Parathyroid adenoma (tissue), 2 donors: ENCODE measurements around the gene SERPINA3.
"Not testable (repeated sequence)": the region's sequence is repeated elsewhere in the genome, so short reads cannot be mapped to it uniquely, and the experiment has no call there.

Experiments used
- H2AFZ ChIP-seq: fragments of 300-600 bp; sonication (generic); one replicate; pipeline ENCODE4 v1.7.0; 2017; ENCODE audit warnings: antibody characterized with exemption, mild to moderate bottlenecking
- H3K27ac ChIP-seq: fragments of 300-600 bp; sonication (generic); one replicate; pipeline ENCODE4 v1.7.0; 2017
- H3K27me3 ChIP-seq: fragments of 300-600 bp; sonication (generic); one replicate; pipeline ENCODE4 v1.7.0; 2017; ENCODE audit warnings: low read length; ENCODE audit not compliant: control insufficient read depth, insufficient read depth
- H3K36me3 ChIP-seq: fragments of 300-600 bp; sonication (generic); one replicate; pipeline ENCODE4 v1.7.0; 2017; ENCODE audit warnings: low read length; ENCODE audit not compliant: control insufficient read depth, insufficient read depth
- H3K4me1 ChIP-seq: fragments of 300-600 bp; sonication (generic); one replicate; pipeline ENCODE4 v1.7.0; 2017; ENCODE audit warnings: control low read depth
- H3K4me2 ChIP-seq: fragments of 300-600 bp; sonication (generic); one replicate; pipeline ENCODE4 v1.7.0; 2017; ENCODE audit warnings: low read length
- H3K4me3 ChIP-seq: fragments of 300-600 bp; sonication (generic); one replicate; pipeline ENCODE4 v1.7.0; 2017; ENCODE audit warnings: low read depth, low read length
- H3K79me2 ChIP-seq: fragments of 300-600 bp; sonication (generic); one replicate; pipeline ENCODE4 v1.7.0; 2017; ENCODE audit warnings: control low read depth
- H3K9ac ChIP-seq: fragments of 300-600 bp; sonication (generic); one replicate; pipeline ENCODE4 v1.7.0; 2017; ENCODE audit warnings: mild to moderate bottlenecking
- H3K9me3 ChIP-seq: fragments of 300-600 bp; sonication (generic); one replicate; pipeline ENCODE4 v1.7.0; 2017; ENCODE audit warnings: low read length; ENCODE audit not compliant: control insufficient read depth
- TF ChIP-seq, protein P1 (sequence below): fragments of 300-600 bp; sonication (generic); IDR thresholded peaks from one replicate; pipeline ENCODE4 v1.7.0; 2017; ENCODE audit warnings: antibody characterized with exemption, mild to moderate bottlenecking
- donor health status: primary hyperparathyroidism.

The SERPINA3 gene

DNA sequence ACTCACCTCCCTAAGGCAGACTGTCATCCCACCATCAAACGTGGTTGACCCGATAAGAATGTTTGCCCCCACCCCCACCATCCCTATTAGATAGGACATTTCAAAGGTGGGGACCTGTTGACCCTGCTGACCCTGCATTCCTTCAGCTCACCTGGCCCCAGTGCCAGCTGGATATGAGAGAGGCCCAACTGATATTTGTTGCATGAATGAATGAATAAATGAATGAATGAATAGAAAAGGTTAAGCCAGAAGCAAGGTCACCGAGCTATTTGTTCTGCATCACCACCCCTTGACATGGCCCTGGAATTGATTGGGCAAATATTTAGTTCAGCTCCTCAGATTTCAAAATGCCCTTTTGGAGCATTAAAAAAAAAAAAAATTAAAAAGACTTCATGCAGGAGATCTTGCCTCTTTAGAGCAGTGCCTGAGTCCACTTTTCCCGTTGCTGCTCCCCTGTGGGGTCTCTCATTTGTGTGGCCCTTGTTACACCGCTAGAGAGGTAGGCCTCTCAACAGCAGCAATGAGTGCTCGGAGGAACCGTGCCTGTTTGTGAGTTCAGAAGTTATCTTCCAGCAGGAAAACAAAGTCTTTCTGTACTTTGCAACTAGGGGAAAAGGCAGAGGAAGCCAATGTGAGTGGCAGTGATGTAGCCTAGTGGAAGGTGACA lies 39.4 kb upstream of the SERPINA3 start:
- no peaks in the 10 kb centered on the region for H3K27me3 ChIP-seq
- H3K36me3 ChIP-seq = no peaks in the 10 kb centered on the region
- H3K4me2 ChIP-seq = no peak overlapping the region
- TF ChIP-seq, protein P1, sequence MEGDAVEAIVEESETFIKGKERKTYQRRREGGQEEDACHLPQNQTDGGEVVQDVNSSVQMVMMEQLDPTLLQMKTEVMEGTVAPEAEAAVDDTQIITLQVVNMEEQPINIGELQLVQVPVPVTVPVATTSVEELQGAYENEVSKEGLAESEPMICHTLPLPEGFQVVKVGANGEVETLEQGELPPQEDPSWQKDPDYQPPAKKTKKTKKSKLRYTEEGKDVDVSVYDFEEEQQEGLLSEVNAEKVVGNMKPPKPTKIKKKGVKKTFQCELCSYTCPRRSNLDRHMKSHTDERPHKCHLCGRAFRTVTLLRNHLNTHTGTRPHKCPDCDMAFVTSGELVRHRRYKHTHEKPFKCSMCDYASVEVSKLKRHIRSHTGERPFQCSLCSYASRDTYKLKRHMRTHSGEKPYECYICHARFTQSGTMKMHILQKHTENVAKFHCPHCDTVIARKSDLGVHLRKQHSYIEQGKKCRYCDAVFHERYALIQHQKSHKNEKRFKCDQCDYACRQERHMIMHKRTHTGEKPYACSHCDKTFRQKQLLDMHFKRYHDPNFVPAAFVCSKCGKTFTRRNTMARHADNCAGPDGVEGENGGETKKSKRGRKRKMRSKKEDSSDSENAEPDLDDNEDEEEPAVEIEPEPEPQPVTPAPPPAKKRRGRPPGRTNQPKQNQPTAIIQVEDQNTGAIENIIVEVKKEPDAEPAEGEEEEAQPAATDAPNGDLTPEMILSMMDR = no peak
- no peak overlapping the region for H3K9ac ChIP-seq
- H2AFZ ChIP-seq = no peak overlapping the region
- no peaks in the 10 kb centered on the region for H3K79me2 ChIP-seq
- no peaks in the 10 kb centered on the region for H3K4me1 ChIP-seq
- no peak overlapping the region for H3K4me3 ChIP-seq
- no peaks in the 10 kb centered on the region for H3K9me3 ChIP-seq
- H3K27ac ChIP-seq = no peak overlapping the region

DNA sequence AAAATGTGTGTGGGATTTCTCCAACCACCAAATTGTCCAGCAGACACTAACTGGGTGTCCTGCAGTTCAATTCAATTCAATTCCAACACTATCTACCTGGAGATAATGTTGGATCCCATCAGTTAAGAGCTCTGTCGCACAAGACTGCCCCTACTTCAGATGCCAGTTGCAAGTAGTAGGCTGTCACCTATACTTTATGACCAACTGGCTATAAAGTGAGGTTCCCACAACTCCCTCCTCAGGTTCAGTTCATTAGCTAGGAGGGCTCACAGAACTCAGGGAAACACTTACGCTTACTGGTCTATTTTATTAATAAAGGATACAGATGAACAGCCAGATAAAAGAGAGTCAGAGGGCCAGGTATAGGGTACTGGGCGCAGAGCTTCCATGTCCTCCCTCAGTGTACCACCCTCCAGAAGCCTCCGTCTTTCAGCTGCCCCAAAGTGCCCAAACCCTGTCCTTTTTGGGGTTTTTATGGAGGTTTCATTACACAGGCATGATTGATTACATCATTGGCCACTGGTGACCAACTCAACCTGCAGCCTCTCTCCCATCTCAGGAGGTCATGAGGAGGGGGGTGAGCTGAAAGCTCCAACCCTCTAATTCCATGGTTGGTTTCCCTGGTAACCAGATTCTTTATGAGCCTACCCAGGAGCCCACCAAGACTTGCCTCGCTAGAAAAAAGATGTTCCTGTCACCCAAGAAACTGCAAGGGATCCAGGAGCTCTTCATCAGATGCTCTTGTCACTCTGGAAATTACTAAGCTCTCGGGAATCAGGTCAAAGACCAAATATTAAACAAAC lies 38.5 kb upstream of the SERPINA3 start:
- Histone ChIP-seq H3K27ac (no peak overlapping the region), H3K9me3 (no peaks in the 10 kb centered on the region), H3K4me1 (no peaks in the 10 kb centered on the region), H3K4me2 (no peak overlapping the region), H3K4me3 (no peak overlapping the region), H2AFZ (no peak overlapping the region), H3K36me3 (no peaks in the 10 kb centered on the region), H3K9ac (no peak overlapping the region), H3K79me2 (no peaks in the 10 kb centered on the region), H3K27me3 (no peaks in the 10 kb centered on the region)
- TF ChIP-seq, protein P1 = no peak

DNA sequence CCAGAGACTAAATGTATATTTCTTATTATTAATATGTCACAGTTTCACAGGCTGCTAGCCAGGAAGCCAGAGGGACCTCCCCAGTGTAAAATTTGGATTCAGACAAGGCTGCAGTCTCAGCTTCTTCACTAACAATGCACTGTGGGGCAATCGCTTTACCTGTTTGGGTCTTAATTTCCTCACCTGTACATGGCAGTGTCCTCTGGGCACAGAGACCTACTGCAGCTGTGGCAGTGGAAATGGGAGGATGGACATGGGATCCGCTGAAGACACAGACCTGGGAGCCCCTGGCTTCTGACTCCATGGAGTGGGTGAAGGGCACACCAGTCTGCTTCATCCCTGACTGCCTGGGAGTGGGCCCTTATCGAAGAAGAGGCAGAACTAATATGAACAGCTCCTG lies 37.9 kb upstream of the SERPINA3 start:
- no peak overlapping the region for H3K4me2 ChIP-seq
- TF ChIP-seq, protein P1 = no peak

DNA sequence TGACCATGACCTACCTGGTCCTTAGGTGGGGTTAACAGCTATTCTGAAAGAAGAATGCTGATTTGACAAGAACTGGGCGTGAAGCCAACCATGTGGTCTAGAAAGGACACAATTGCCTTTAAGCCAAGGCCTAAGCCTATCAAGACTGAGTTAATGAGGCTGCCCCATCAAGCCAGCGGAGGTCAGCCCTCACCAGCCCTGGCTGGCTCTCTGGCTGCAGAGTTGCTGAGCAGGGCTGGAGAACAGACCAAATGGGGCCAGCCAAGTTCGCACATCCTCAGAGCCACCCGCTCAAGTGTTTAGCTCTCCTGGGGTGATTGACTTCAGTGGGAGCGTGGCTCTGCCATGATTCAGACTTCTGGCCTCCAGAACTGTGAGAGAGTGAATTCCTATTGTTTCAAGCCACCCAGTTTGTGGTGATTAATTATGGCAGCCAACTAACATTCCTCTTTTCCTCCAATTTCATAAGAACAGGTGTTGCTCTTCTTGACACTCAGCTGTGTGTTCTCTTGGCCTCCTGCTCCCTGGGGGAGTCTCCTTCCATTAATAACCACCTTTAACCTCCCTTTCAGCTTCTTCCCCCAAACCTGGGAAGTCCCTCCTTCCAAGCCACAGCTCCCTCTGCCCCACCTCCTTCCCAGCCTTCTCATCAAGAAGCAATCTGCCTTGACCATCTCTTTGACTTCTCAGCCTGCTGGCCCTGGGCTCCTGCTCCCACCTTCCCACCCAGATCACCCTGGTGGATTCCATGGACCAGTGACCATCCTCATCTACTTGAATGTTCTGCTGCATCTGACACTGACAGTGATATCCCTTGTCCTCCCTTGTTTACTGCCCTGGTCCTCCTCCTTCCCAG lies 36.2 kb upstream of the SERPINA3 start:
- no peaks in the 10 kb centered on the region for H3K4me1 ChIP-seq
- H3K4me2 ChIP-seq = no peak overlapping the region
- H3K27ac ChIP-seq = no peak overlapping the region
- H3K9me3 ChIP-seq = no peaks in the 10 kb centered on the region
- H2AFZ ChIP-seq = no peak overlapping the region
- no peaks in the 10 kb centered on the region for H3K36me3 ChIP-seq
- TF ChIP-seq, protein P1 = no peak
- no peak overlapping the region for H3K4me3 ChIP-seq
- H3K9ac ChIP-seq = no peak overlapping the region
- H3K27me3 ChIP-seq = no peaks in the 10 kb centered on the region
- H3K79me2 ChIP-seq = no peaks in the 10 kb centered on the region

More for the DNA sequence above, 37.9 kb upstream of the SERPINA3 start:
- Histone ChIP-seq H3K4me3 (no peak overlapping the region), H3K9me3 (no peaks in the 10 kb centered on the region), H3K4me1 (no peaks in the 10 kb centered on the region), H3K27ac (no peak overlapping the region), H3K9ac (no peak overlapping the region), H3K79me2 (no peaks in the 10 kb centered on the region), H2AFZ (no peak overlapping the region), H3K36me3 (no peaks in the 10 kb centered on the region), H3K27me3 (no peaks in the 10 kb centered on the region)

DNA sequence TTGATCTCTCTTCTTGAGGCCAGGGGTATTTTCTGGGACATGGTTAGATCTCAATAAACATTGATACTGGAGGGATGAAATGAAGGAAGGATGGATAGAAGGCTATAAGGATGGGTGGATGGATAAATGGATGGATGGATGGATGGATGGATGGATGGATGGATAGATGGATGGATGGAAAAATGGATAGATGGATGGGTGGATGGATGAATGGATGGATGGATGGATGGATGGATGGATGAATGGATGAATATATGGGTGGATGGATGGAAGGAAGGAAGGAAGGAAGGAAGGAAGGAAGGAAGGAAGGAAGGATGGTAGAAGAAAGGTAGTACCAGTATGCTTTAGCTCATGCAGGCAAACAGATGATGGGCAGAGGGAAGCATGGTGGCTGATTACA lies 34.7 kb upstream of the SERPINA3 start:
- H3K79me2 ChIP-seq, H3K4me1 ChIP-seq, H3K4me2 ChIP-seq, H2AFZ ChIP-seq, H3K9ac ChIP-seq, H3K9me3 ChIP-seq, H3K4me3 ChIP-seq, H3K36me3 ChIP-seq, H3K27me3 ChIP-seq, H3K27ac ChIP-seq: not testable (repeated sequence)
